ENCODE data around the gene LMNTD2. TPM values are rescaled to one million over a fixed set of nuclear protein-coding genes. Genes with fewer than 3 reads are reported as not detected.

Gene LMNTD2
- total RNA-seq, 1 experiment from 2014 or later: 4.0 TPM

DNA sequence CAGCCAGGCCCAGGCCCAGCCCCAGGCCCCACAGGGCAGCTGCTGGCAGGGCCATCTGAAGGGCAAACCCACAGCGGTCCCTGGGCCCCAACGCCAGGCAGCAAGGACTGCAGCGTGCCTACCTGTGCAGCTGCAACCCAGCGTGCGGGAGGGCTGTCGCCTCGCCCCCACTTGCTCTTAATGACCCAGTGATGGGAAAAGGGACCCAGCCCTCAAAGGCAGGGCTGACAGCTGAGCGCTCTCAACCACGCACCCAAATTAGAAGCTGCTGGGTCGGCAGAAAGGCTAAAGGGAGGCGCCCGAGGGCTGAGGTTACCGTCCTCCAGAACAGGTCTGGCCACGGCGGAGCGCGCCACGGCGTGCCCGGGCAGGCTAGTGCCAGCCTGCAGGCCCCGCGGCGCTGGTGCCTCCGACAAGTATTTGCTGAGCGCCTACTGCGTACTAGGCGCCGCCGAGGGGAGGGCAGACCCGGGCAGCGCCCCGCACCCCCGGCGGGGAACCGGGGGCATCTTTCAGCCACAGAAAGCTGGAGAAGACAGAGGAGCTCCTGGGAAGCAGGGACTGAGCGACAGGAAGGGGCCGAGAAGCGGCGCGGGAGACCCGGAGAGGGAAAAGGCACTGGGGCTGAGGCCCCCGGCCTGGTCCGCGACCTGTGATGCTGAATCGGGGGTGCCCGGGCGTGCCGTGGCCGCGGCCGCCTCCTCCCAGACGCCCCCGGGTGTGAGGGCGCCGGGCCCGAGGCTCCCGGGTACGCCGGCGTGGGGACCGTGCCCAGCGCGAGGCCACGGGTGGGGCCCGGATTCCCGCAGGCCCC lies 25.9 kb downstream of the LMNTD2 start (continued):
- TF ChIP-seq FOXJ3 (CRISPR knock-in tag; IDR thresholded peaks at IDR 0.05; ENCODE audit: borderline replicate concordance) (no peak), ZNF317 (CRISPR knock-in tag; IDR thresholded peaks at IDR 0.05; ENCODE audit: borderline replicate concordance, low read depth) (no peak), SMAD4 (CRISPR knock-in tag; IDR thresholded peaks at IDR 0.05) (no peak), OVOL2 (CRISPR knock-in tag; IDR thresholded peaks at IDR 0.05; ENCODE audit: borderline replicate concordance) (no peak), ZNF138 (CRISPR knock-in tag; conservative IDR thresholded peaks at IDR 0.05) (no peak)

DNA sequence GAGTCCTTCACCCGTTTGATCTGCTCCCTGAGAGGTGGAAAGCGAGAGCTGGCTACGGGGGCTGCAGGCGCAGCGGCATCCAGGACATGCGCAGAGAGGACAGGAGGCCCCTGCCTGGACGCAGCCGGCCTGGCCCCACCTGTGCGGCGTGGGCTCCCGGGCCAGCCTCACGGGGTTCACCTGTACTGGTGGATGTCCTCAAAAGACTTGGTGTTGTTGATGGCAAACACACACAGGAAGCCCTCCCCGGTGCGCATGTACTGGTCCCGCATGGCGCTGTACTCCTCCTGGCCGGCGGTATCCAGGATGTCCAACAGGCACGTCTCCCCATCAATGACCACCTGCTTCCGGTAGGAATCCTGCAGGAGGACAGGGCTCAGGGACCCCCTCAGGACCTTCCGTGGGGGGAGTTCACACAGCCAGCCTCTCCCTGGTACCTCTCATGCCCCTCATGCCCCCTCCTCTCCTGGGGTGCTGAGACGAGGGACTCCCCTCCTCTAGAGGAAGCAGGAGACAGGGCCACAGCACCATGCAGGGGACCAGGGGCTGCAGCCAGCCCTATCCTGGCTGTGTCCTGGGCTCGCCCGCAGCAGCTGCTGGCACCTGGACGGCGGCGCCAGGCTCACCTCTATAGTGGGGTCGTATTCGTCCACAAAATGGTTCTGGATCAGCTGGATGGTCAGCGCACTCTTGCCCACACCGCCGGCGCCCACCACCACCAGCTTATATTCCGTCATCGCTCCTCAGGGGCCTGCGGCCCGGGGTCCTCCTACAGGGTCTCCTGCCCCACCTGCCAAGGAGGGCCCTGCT lies 26.7 kb downstream of the LMNTD2 start:
- DNase-seq (ENCODE audit: low spot score) (peak; percentile 14), ATAC-seq (no peak)
- peaks cover 5% of the 10 kb centered on the region; the same call in 1 of the 2 replicates for H3K36me3 Mint-ChIP-seq
- peaks cover 19% of the 10 kb centered on the region for H3K27me3 Mint-ChIP-seq (ENCODE audit: low read depth)
- H3K27ac Mint-ChIP-seq: no peak overlapping the region
- peak overlapping the region; percentile 30 for H3K4me3 Mint-ChIP-seq
- H3K4me1 Mint-ChIP-seq: no peaks in the 10 kb centered on the region
- ChIA-PET POLR2A (no interaction called here), CTCF (interaction anchor here (1.2 to 3.1 kb wide), 2 partner anchors 15 to 42 kb away, joined by 3 to 22 read pairs; partner anchors contain the start of gene PHRF1)
- no peaks in the 10 kb centered on the region for H3K9me3 Mint-ChIP-seq
- TF ChIP-seq JUN (CRISPR knock-in tag; IDR thresholded peaks at IDR 0.05): no peak
- no peak for TF ChIP-seq SMAD3 (CRISPR knock-in tag; IDR thresholded peaks at IDR 0.05; ENCODE audit: borderline replicate concordance)
- no peak for TF ChIP-seq IRF2 (CRISPR knock-in tag; IDR thresholded peaks at IDR 0.05; ENCODE audit: borderline replicate concordance, low read depth)
- no peak for TF ChIP-seq ZNF671 (CRISPR knock-in tag; IDR thresholded peaks at IDR 0.05)
- no peak for TF ChIP-seq E2F5 (CRISPR knock-in tag; IDR thresholded peaks at IDR 0.05)
- no peak for TF ChIP-seq IRF1 (CRISPR knock-in tag; IDR thresholded peaks at IDR 0.05)
- TF ChIP-seq ZMAT4 (CRISPR knock-in tag; IDR thresholded peaks at IDR 0.05): no peak
- TF ChIP-seq, protein P1, sequence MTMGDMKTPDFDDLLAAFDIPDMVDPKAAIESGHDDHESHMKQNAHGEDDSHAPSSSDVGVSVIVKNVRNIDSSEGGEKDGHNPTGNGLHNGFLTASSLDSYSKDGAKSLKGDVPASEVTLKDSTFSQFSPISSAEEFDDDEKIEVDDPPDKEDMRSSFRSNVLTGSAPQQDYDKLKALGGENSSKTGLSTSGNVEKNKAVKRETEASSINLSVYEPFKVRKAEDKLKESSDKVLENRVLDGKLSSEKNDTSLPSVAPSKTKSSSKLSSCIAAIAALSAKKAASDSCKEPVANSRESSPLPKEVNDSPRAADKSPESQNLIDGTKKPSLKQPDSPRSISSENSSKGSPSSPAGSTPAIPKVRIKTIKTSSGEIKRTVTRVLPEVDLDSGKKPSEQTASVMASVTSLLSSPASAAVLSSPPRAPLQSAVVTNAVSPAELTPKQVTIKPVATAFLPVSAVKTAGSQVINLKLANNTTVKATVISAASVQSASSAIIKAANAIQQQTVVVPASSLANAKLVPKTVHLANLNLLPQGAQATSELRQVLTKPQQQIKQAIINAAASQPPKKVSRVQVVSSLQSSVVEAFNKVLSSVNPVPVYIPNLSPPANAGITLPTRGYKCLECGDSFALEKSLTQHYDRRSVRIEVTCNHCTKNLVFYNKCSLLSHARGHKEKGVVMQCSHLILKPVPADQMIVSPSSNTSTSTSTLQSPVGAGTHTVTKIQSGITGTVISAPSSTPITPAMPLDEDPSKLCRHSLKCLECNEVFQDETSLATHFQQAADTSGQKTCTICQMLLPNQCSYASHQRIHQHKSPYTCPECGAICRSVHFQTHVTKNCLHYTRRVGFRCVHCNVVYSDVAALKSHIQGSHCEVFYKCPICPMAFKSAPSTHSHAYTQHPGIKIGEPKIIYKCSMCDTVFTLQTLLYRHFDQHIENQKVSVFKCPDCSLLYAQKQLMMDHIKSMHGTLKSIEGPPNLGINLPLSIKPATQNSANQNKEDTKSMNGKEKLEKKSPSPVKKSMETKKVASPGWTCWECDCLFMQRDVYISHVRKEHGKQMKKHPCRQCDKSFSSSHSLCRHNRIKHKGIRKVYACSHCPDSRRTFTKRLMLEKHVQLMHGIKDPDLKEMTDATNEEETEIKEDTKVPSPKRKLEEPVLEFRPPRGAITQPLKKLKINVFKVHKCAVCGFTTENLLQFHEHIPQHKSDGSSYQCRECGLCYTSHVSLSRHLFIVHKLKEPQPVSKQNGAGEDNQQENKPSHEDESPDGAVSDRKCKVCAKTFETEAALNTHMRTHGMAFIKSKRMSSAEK (CRISPR knock-in tag; IDR thresholded peaks at IDR 0.05; ENCODE audit: borderline replicate concordance): no peak
- no peak for TF ChIP-seq E2F4 (CRISPR knock-in tag; IDR thresholded peaks at IDR 0.05; ENCODE audit: borderline replicate concordance, low read depth)
- TF ChIP-seq ELF4 (CRISPR knock-in tag; IDR thresholded peaks at IDR 0.05; ENCODE audit: low read depth): no peak
- TF ChIP-seq SOX15 (CRISPR knock-in tag; IDR thresholded peaks at IDR 0.05): no peak

All from WTC11 (cell line).